Activated CD4-positive, alpha-beta T cell treated with anti-CD3 and anti-CD28 coated beads for 36 hours (primary cell): Measurements from ENCODE around the gene PADI1. TPM values are rescaled to one million over a fixed set of nuclear protein-coding genes. Genes with fewer than 3 reads are reported as not detected.
A peak's percentile ranks its signal among the peaks of the same experiment; 100 is the strongest.

Source experiments
- ATAC-seq: fragments of 200-7000 bp; cut with Tn5 transposase; one replicate; pipeline ENCODE4 v1.10.0; 2021; ENCODE audit warnings: mild to moderate bottlenecking, moderate library complexity
- CTCF ChIA-PET: fragments of 350-600 bp; sonication (Branson Sonifier 250); formaldehyde crosslinking; loops from one replicate; lab custom pipeline; 2021; ENCODE audit warnings: antibody characterized with exemption; lab: Charles Lee
- POLR2A ChIA-PET: fragments of 350-600 bp; sonication (Branson Sonifier 250); formaldehyde crosslinking; loops from one replicate; lab custom pipeline; 2021; ENCODE audit warnings: antibody characterized with exemption, inconsistent platforms; lab: Charles Lee
- DNase-seq: peaks from one replicate; pipeline ENCODE4 v3.0.0-alpha.2; 2020
- H3K27ac Mint-ChIP-seq: one replicate; pipeline ENCODE4 v1.8.0; 2021; ENCODE audit warnings: mixed read lengths
- H3K27me3 Mint-ChIP-seq: one replicate; pipeline ENCODE4 v1.8.0; 2021; ENCODE audit warnings: mixed read lengths
- H3K36me3 Mint-ChIP-seq: one replicate; pipeline ENCODE4 v1.8.0; 2021; ENCODE audit warnings: low read depth, mixed read lengths
- H3K4me1 Mint-ChIP-seq: one replicate; pipeline ENCODE4 v1.8.0; 2021; ENCODE audit warnings: mixed read lengths
- H3K4me3 Mint-ChIP-seq: one replicate; pipeline ENCODE4 v1.8.0; 2021; ENCODE audit warnings: mild to moderate bottlenecking, moderate library complexity, mixed read lengths
- H3K9me3 Mint-ChIP-seq: one replicate; pipeline ENCODE4 v1.8.0; 2021; ENCODE audit warnings: low read depth, mixed read lengths
- intact Hi-C, 2 experiments: fragments of 100-400 bp; cut with DNase I in 1 of 2; cut with micrococcal nuclease in 1 of 2; formaldehyde crosslinking; loops; one replicate each; pipeline versions ENCODE4 v1.14.2 to v1.15.1; 2022 to 2024; cut with DNase I, micrococcal nuclease
- total RNA-seq, 2 experiments: library from RNA; stranded (reverse); gene quantifications; one replicate each; pipeline ENCODE4 v1.2.3, GENCODE V29; 2021

The PADI1 gene
- total RNA-seq, 2 experiments from 2014 or later, result not detected

DNA sequence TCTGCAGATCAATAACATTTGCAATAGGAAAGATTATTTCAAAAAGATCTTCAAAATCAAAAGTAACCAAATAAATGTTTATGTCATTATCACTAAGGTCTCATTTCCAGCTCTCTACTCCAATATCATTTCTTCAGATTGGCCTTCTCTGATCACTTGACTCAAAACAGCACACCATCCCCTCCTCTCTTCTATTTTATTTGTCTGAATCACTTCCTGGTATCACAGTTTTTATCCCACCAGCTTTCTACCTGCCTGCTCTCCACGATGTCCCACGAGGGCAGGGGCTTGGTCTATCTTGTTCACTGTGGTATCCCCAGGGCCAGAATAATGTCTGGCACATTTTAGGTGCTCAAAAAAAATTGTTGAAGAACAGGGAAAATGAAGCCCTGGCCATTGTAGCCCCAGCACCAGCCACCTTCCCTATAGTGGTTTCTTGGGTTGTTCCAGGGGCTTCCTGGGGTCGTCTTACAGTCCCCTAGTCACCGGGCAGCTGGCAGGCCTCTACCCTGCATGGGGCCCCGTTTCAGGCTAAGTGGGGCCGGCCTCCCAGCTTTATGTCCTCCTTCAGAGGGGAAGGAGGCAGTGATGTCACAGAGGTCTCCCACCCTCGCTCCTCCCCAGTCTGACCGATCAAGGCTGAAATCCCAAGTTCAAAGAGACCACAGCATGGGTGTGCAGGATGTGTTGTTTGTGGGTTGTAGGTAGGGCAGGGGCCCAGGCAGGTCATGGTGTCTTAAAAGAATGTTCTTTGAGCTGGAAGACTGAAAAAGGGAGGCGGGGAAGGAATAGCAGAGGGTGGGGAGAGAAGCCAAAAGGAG is 3.5 kb upstream of the PADI1 start:
- intact Hi-C loops, result no loop called here
- CTCF ChIA-PET, result interaction anchor here (0.6 to 1.0 kb wide), 3 partner anchors 10 to 132 kb away, joined by 3 read pairs; no protein-coding TSS in a partner anchor
- Mint-ChIP-seq H3K9me3 (no peaks in the 10 kb centered on the region), H3K36me3 (no peaks in the 10 kb centered on the region), H3K27ac (peak overlapping the region; percentile 70), H3K4me3 (peak overlapping the region; percentile 40), H3K4me1 (peaks cover 45% of the 10 kb centered on the region), H3K27me3 (peaks cover 13% of the 10 kb centered on the region)
- DNase-seq (peak; percentile 47), ATAC-seq (peak; percentile 71)
- POLR2A ChIA-PET, result no interaction called here

DNA sequence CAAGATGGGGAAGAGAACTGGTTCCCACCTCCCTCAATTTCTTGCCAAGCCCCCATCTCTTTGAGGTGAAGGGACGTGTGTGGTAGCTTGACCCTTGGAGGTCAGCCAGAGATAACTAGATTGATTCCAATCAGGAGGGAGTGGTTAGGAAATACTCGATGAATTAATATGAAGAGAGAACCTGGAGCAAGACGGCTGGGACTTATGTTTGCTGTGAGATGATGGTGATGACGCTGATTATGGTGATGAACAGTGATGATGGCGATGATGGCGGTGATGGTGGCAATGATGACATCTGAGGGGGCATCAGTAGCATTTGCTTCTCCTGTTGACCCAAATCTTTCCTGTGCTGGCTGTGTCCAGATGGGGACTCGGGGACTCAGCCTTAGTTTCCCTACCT is 724 bp downstream of the PADI1 start:
- Mint-ChIP-seq H3K4me3 (no peak overlapping the region), H3K27ac (no peak overlapping the region), H3K4me1 (peaks cover 41% of the 10 kb centered on the region), H3K9me3 (no peaks in the 10 kb centered on the region), H3K27me3 (peaks cover 16% of the 10 kb centered on the region), H3K36me3 (no peaks in the 10 kb centered on the region)
- intact Hi-C loops, result no loop called here
- POLR2A ChIA-PET, result no interaction called here
- DNase-seq (no peak), ATAC-seq (no peak)
- CTCF ChIA-PET, result no interaction called here

DNA sequence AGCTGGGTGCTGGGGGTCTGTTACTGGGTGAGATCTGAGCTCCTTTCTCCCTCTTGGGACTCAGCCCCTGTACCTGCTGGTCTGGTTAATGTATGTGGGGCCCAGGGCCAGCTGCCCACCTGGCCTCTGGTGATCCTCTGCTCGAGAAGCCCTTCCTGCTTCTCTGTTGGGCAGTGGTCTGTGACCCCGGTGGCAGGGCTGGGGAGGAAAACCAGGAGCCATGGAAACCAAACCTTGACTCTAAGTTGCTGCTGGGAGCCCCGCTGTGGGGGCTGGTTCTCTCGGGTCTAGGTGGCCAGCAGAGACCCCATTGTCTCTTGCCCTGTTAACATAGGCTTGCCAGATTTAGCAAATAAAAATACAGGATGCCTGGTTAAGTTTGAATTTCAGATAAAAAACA is 1.3 kb downstream of the PADI1 start:
- Mint-ChIP-seq H3K27me3 (peaks cover 16% of the 10 kb centered on the region), H3K27ac (no peak overlapping the region), H3K9me3 (no peaks in the 10 kb centered on the region), H3K36me3 (no peaks in the 10 kb centered on the region), H3K4me3 (no peak overlapping the region), H3K4me1 (peaks cover 36% of the 10 kb centered on the region)
- DNase-seq (no peak), ATAC-seq (no peak)
- CTCF ChIA-PET, result no interaction called here
- intact Hi-C loops, result no loop called here
- POLR2A ChIA-PET, result no interaction called here

DNA sequence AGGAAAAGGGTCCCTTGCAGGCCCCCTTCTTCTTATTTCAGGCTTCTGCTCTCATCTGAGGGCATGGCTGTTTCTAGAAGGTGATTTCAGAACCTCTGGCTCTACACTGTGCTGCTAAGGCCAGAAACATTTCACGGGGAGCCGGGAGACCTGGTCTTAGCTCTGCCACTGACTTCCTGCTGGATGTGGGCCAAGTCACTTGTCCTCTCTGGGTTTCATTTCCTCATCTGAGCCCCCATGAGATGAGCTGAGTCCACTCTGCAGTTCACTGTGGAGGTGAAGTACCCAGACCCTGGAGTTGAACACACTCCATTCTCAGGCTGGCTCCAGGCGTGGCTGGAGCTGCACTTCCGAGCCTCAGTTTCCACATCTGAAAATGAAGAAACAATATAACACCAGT is 2.1 kb downstream of the PADI1 start:
- ATAC-seq, result no peak
- ChIA-PET POLR2A (no interaction called here), CTCF (interaction anchor here (1.0 to 1.1 kb wide), 2 partner anchors 30 to 81 kb away, joined by 6 to 7 read pairs; no protein-coding TSS in a partner anchor)
- H3K4me1 Mint-ChIP-seq, result peaks cover 30% of the 10 kb centered on the region
- H3K27ac Mint-ChIP-seq, result no peak overlapping the region
- no peaks in the 10 kb centered on the region for H3K36me3 Mint-ChIP-seq
- no peaks in the 10 kb centered on the region for H3K9me3 Mint-ChIP-seq
- no peak for DNase-seq
- intact Hi-C loops, result no loop called here
- H3K27me3 Mint-ChIP-seq, result peaks cover 16% of the 10 kb centered on the region
- H3K4me3 Mint-ChIP-seq, result no peak overlapping the region

DNA sequence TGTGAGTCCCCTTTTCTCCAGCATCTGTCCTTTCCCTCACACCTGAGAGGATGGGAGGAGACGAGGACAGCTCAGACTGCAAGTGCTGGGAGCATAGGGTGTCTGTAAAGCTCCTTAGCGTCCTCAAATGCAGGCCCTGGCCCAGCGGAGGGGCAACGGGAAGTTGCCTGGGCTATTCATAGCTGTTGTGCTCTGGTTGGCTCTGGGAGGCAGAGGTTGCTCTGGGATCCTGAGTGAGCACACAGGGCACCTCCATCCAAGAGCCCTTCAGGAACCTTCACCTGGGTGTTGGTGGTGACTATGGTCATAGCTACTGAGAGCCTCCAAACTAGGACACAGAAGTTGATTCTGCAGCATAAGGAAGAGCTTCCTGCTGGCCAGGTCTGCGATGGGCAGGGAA is 2.6 kb downstream of the PADI1 start:
- H3K4me3 Mint-ChIP-seq, result no peak overlapping the region
- ChIA-PET POLR2A (interaction anchor here (0.6 kb wide), 1 partner anchor 1235 kb away, joined by 4 read pairs; no protein-coding TSS in a partner anchor), CTCF (interaction anchor here (1.0 to 1.1 kb wide), 4 partner anchors 18 to 82 kb away, joined by 3 to 7 read pairs (median 4); no protein-coding TSS in a partner anchor)
- peak overlapping the region; percentile 23 for H3K27ac Mint-ChIP-seq
- no peaks in the 10 kb centered on the region for H3K36me3 Mint-ChIP-seq
- H3K4me1 Mint-ChIP-seq, result peaks cover 30% of the 10 kb centered on the region
- no peaks in the 10 kb centered on the region for H3K9me3 Mint-ChIP-seq
- DNase-seq (no peak), ATAC-seq (peak; percentile 17)
- H3K27me3 Mint-ChIP-seq, result peaks cover 16% of the 10 kb centered on the region
- intact Hi-C loops, result no loop called here

DNA sequence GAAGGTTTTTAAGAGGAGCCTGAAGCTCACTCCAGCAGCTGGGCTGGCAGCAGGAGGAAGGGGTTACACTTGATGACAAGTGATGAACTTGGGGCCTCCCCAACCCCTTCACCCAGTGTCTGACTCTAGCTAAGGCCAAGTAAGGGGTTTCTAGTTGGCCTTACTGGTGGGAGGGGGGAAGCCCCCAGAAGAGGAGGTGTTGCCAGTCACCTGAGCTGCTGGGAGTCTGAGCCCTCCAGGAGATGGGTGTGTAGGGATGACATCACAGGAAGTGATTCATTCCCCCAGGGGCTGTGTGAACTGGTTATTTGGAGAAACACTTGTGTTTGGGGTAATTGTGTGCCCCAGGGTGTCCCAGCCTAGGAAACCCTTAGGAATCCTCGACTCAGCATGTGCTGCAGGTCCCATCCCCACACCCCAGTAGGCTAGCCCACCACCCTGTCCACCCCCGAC is 3.1 kb downstream of the PADI1 start:
- intact Hi-C loops, result no loop called here
- ATAC-seq (peak; percentile 97), DNase-seq (peak; percentile 84)
- Mint-ChIP-seq H3K27me3 (peaks cover 19% of the 10 kb centered on the region), H3K36me3 (no peaks in the 10 kb centered on the region), H3K27ac (peak overlapping the region; percentile 23), H3K4me3 (no peak overlapping the region), H3K9me3 (no peaks in the 10 kb centered on the region), H3K4me1 (peaks cover 30% of the 10 kb centered on the region)
- POLR2A ChIA-PET, result interaction anchor here (0.6 kb wide), 1 partner anchor 1236 kb away, joined by 4 read pairs; no protein-coding TSS in a partner anchor
- CTCF ChIA-PET, result interaction anchor here (1.0 to 1.1 kb wide), 4 partner anchors 18 to 82 kb away, joined by 3 to 7 read pairs (median 4); no protein-coding TSS in a partner anchor

DNA sequence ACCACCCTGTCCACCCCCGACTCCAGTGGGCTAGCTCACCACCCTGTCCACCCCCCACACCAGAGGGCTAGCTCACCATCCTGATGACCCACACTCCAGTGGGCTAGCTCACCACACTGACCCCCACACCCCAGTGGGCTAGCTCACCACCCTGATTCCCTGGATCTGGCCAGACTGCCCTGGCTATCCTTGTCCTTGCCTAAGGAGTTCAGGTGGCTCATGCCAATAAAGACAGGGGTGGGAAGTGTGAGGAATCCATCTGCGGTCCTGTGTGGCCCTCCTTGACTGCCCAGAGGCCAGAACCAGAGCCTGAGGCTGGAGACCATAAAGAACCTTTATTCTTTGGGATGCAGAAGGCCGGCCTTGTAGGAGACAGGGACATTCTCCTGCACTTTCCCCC is 3.6 kb downstream of the PADI1 start:
- intact Hi-C loops, result no loop called here
- H3K4me3 Mint-ChIP-seq, result no peak overlapping the region
- ChIA-PET POLR2A (no interaction called here), CTCF (interaction anchor here (1.0 to 1.1 kb wide), 2 partner anchors 17 to 31 kb away, joined by 3 read pairs; no protein-coding TSS in a partner anchor)
- peaks cover 24% of the 10 kb centered on the region for H3K27me3 Mint-ChIP-seq
- peaks cover 33% of the 10 kb centered on the region for H3K4me1 Mint-ChIP-seq
- H3K36me3 Mint-ChIP-seq, result no peaks in the 10 kb centered on the region
- DNase-seq (no peak), ATAC-seq (no peak)
- H3K27ac Mint-ChIP-seq, result no peak overlapping the region
- H3K9me3 Mint-ChIP-seq, result no peaks in the 10 kb centered on the region

DNA sequence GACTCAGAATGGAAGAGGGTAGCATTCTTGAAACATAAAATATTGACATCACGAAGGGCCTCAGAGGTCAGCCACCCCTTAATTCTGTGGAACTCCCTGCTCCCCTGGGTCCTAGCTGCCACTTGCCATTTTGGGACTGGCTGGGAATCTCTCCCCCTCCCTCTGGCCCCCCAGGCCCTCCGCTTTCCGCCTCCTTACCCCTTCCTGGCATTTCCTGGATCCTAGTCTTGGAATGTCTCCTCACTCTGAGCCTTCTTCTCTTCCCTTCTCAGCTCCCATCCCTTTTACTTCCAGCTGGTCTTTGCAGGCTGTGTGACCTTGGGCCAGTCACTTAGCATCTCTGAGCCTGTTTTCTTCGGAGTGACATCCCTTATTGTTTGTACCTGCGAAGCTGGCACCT is 4.5 kb downstream of the PADI1 start:
- no peak for DNase-seq
- H3K36me3 Mint-ChIP-seq, result no peaks in the 10 kb centered on the region
- CTCF ChIA-PET, result no interaction called here
- intact Hi-C loops, result no loop called here
- no peak for ATAC-seq
- peaks cover 23% of the 10 kb centered on the region for H3K27me3 Mint-ChIP-seq
- H3K9me3 Mint-ChIP-seq, result no peaks in the 10 kb centered on the region
- H3K27ac Mint-ChIP-seq, result no peak overlapping the region
- H3K4me3 Mint-ChIP-seq, result no peak overlapping the region
- POLR2A ChIA-PET, result no interaction called here
- H3K4me1 Mint-ChIP-seq, result peaks cover 33% of the 10 kb centered on the region

DNA sequence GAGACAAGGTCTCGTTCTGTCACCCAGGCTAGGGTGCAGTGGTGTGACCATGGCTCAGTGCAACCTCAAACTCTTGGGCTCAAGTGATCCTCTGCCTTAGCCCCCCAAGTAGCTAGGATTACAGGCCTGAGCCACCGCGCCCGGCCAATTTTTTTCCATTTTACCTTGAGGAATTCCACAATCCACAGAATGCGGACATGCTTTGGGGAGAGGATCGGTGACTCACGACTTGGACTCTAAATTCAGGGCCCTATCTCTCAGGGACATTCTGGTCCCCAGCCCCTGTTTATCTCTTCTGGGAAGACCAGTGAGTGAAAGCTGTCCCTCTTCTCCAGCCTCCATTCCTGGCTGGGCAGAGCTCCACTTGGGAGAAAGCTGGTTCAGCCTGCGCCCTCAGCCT is 5.2 kb downstream of the PADI1 start:
- Mint-ChIP-seq H3K9me3 (no peaks in the 10 kb centered on the region), H3K27me3 (peaks cover 21% of the 10 kb centered on the region), H3K27ac (no peak overlapping the region), H3K4me1 (peaks cover 33% of the 10 kb centered on the region), H3K36me3 (no peaks in the 10 kb centered on the region), H3K4me3 (no peak overlapping the region)
- intact Hi-C loops, result no loop called here
- ChIA-PET POLR2A (interaction anchor here (0.6 kb wide), 1 partner anchor 34 kb away, joined by 4 read pairs; no protein-coding TSS in a partner anchor), CTCF (no interaction called here)
- DNase-seq (no peak), ATAC-seq (no peak)

DNA sequence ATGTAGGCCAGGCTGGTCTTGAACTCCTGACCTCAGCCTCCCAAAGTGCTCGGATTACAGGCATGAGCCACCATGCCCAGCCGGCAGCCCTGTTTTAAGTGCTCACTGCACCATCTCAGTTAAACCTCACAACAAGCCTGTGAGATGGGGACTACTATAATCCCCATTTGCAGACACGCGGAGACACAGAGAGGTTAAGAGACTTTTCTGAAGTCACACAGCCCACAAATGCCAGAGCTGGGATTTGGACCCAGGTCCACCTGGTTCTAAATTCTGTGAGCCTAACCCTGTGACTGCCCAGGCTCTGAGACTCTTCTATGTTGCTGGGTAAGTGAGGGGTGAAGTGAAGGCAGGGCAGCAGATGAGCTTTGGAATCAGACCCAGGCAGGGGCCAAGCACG is 6.4 kb downstream of the PADI1 start:
- DNase-seq (no peak), ATAC-seq (no peak)
- intact Hi-C loops, result no loop called here
- ChIA-PET POLR2A (no interaction called here), CTCF (interaction anchor here (0.8 to 1.5 kb wide), 2 partner anchors 10 to 26 kb away, joined by 3 to 4 read pairs; no protein-coding TSS in a partner anchor)
- peaks cover 24% of the 10 kb centered on the region for H3K27me3 Mint-ChIP-seq
- H3K4me3 Mint-ChIP-seq, result no peak overlapping the region
- no peaks in the 10 kb centered on the region for H3K9me3 Mint-ChIP-seq
- H3K36me3 Mint-ChIP-seq, result no peaks in the 10 kb centered on the region
- H3K4me1 Mint-ChIP-seq, result peaks cover 33% of the 10 kb centered on the region
- no peak overlapping the region for H3K27ac Mint-ChIP-seq

DNA sequence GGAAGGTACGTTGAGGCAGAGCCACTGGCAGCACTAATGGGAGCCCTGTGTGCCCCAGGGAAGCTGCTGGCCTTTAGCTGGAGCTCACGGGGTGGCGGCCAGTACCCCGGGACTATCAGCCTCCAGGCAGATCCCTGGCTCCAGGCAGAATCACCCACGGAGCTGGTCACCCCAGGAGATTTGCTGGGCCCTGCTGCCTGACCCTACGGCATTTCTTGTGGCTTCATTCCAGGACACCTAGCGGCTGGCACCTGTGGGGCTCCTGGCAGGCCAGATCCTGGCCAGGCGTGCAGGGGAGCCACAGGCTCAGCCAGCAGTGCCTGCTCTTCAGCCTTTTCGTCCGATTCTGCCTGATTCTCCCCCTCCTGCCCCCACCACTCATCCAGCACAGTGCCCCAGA is 7.1 kb downstream of the PADI1 start:
- peaks cover 25% of the 10 kb centered on the region for H3K27me3 Mint-ChIP-seq
- no peaks in the 10 kb centered on the region for H3K9me3 Mint-ChIP-seq
- peaks cover 33% of the 10 kb centered on the region for H3K4me1 Mint-ChIP-seq
- no peak for DNase-seq
- H3K4me3 Mint-ChIP-seq, result no peak overlapping the region
- CTCF ChIA-PET, result interaction anchor here (0.8 to 1.5 kb wide), 3 partner anchors 11 to 86 kb away, joined by 3 to 5 read pairs (median 4); no protein-coding TSS in a partner anchor
- no peak for ATAC-seq
- H3K27ac Mint-ChIP-seq, result no peak overlapping the region
- no peaks in the 10 kb centered on the region for H3K36me3 Mint-ChIP-seq
- intact Hi-C loops, result no loop called here
- POLR2A ChIA-PET, result no interaction called here
